MM.1S (cell line): Measurements from ENCODE around the gene PRKG1.

Experiments used
- EZH2 ChIP-seq: fragments of 300-600 bp; sonication (generic); optimal IDR thresholded peaks from 2 replicates; pipeline ENCODE3; 2017; ENCODE audit warnings: low read depth, mild to moderate bottlenecking, antibody characterized with exemption, low read length, mixed read lengths
- TF ChIP-seq, protein P1 (sequence below): fragments of 300-600 bp; sonication (generic); IDR thresholded peaks from 2 replicates; pipeline ENCODE4 v1.5.1; 2016; ENCODE audit warnings: antibody characterized with exemption, low read length, mixed read lengths

GRCh38 chr10:52322323-52322722 is 1248.0 kb downstream of the PRKG1 start:
- TF ChIP-seq, protein P1, sequence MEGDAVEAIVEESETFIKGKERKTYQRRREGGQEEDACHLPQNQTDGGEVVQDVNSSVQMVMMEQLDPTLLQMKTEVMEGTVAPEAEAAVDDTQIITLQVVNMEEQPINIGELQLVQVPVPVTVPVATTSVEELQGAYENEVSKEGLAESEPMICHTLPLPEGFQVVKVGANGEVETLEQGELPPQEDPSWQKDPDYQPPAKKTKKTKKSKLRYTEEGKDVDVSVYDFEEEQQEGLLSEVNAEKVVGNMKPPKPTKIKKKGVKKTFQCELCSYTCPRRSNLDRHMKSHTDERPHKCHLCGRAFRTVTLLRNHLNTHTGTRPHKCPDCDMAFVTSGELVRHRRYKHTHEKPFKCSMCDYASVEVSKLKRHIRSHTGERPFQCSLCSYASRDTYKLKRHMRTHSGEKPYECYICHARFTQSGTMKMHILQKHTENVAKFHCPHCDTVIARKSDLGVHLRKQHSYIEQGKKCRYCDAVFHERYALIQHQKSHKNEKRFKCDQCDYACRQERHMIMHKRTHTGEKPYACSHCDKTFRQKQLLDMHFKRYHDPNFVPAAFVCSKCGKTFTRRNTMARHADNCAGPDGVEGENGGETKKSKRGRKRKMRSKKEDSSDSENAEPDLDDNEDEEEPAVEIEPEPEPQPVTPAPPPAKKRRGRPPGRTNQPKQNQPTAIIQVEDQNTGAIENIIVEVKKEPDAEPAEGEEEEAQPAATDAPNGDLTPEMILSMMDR = no peak
- no peak for TF ChIP-seq EZH2
